SU-DHL-6 (cell line): ENCODE measurements around the gene RAD51B.

Source experiments
- H2AFZ ChIP-seq: fragments of 200-600 bp; sonication (generic); 2 replicates; pipeline ENCODE4 v1.6.1; 2014; ENCODE audit warnings: low read depth, mild to moderate bottlenecking, moderate library complexity, mixed read lengths, antibody characterized with exemption, low read length; ENCODE audit not compliant: severe bottlenecking
- H3F3A ChIP-seq: fragments of 200-600 bp; shearing (Covaris generic); 2 replicates; pipeline ENCODE4 v1.6.0; 2016; ENCODE audit warnings: antibody characterized with exemption, mild to moderate bottlenecking; ENCODE audit not compliant: insufficient read depth
- H3K27ac ChIP-seq: fragments of 200-600 bp; sonication (generic); 2 replicates; pipeline ENCODE4 v1.5.1; 2016; ENCODE audit warnings: low read depth, mild to moderate bottlenecking, low read length, moderate library complexity, mixed read lengths
- H3K27me3 ChIP-seq: fragments of 200-600 bp; sonication (generic), shearing (Covaris generic); 2 replicates; pipeline ENCODE4 v1.6.0; 2014; ENCODE audit warnings: mild to moderate bottlenecking, low read length
- H3K36me3 ChIP-seq: fragments of 200-600 bp; sonication (generic); 2 replicates; pipeline ENCODE4 v1.6.1; 2014; ENCODE audit warnings: mild to moderate bottlenecking, low read length, mixed read lengths
- H3K4me2 ChIP-seq: fragments of 300-600, 200-600 bp; shearing (Covaris generic), sonication (generic); 2 replicates; pipeline ENCODE4 v1.6.0; 2014; ENCODE audit warnings: low read length, low read depth, mild to moderate bottlenecking; ENCODE audit not compliant: poor library complexity, severe bottlenecking
- H3K4me3 ChIP-seq: fragments of 200-600 bp; sonication (generic); 2 replicates; pipeline ENCODE4 v1.5.1; 2014; ENCODE audit warnings: antibody characterized with exemption, low read length, mild to moderate bottlenecking, mixed read lengths; ENCODE audit not compliant: insufficient read depth, poor library complexity, severe bottlenecking
- H3K79me2 ChIP-seq: fragments of 200-600 bp; sonication (generic); 2 replicates; pipeline ENCODE4 v1.6.1; 2014; ENCODE audit warnings: mild to moderate bottlenecking, low read length, moderate library complexity; ENCODE audit not compliant: insufficient read depth
- H3K9ac ChIP-seq: fragments of 200-600 bp; sonication (generic); 2 replicates; pipeline ENCODE4 v1.7.0; 2014; ENCODE audit warnings: mild to moderate bottlenecking, low read length
- H3K9me2 ChIP-seq: fragments of 200-600 bp; sonication (generic); replicated peaks from 2 replicates; pipeline ENCODE4 v1.6.1; 2014; ENCODE audit warnings: low read length; ENCODE audit not compliant: insufficient read depth
- H3K9me3 ChIP-seq: fragments of 200-600 bp; sonication (generic); 2 replicates; pipeline ENCODE4 v1.6.1; 2014; ENCODE audit warnings: low read length, mixed read lengths; ENCODE audit not compliant: insufficient read depth
- H4K20me1 ChIP-seq: fragments of 200-600 bp; sonication (generic); 2 replicates; pipeline ENCODE4 v1.6.1; 2014; ENCODE audit warnings: low read depth, mild to moderate bottlenecking, antibody characterized with exemption, low read length, moderate library complexity, mixed read lengths
- EZH2phosphoT487 ChIP-seq: fragments of 200-600 bp; sonication (generic), shearing (Covaris generic); conservative IDR thresholded peaks from 2 replicates; pipeline ENCODE4 v1.6.1; 2018; ENCODE audit warnings: mild to moderate bottlenecking, antibody characterized with exemption, low read length, moderate library complexity, mixed read lengths
- TF ChIP-seq, protein P1 (sequence below): fragments of 200-600 bp; sonication (generic); IDR thresholded peaks from one replicate; pipeline ENCODE4 v1.5.1; 2017; ENCODE audit warnings: antibody characterized with exemption, mild to moderate bottlenecking, low read length, moderate library complexity; ENCODE audit not compliant: insufficient read depth, poor library complexity, severe bottlenecking

The RAD51B gene

DNA sequence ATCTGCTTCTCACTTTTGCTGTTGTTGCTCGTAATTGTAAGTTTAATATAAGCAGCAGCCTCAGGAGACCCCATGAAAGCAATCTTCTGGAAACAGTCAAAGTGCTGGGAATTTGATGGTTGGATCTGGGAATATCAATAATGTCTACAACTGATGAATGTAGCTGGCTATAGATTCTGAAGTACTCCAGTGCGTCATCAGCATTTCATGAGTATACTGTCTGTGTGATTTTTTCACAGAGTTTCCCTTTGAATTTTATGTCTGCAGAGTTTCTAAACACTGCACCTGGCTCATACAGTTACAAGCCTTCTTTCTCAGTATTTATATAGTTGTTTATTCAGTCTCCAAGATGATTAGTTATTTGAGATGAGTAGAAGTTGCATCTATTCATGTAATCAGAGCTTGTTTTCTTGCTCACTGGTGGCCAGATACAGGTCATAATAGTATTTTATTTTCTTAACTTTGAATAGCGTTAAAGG, 222.3 kb downstream of the RAD51B start:
- no peaks in the 10 kb centered on the region for H3F3A ChIP-seq
- no peaks in the 10 kb centered on the region for H3K9me3 ChIP-seq
- no peak overlapping the region for H3K9ac ChIP-seq
- no peak overlapping the region for H2AFZ ChIP-seq
- H3K9me2 ChIP-seq = no peaks in the 10 kb centered on the region
- no peaks in the 10 kb centered on the region for H3K36me3 ChIP-seq
- H3K4me2 ChIP-seq = no peak overlapping the region
- no peak overlapping the region for H3K4me3 ChIP-seq
- no peaks in the 10 kb centered on the region for H3K79me2 ChIP-seq
- H4K20me1 ChIP-seq = no peaks in the 10 kb centered on the region
- no peak overlapping the region for H3K27ac ChIP-seq
- H3K27me3 ChIP-seq = no peaks in the 10 kb centered on the region
- no peak for TF ChIP-seq EZH2phosphoT487
- TF ChIP-seq, protein P1, sequence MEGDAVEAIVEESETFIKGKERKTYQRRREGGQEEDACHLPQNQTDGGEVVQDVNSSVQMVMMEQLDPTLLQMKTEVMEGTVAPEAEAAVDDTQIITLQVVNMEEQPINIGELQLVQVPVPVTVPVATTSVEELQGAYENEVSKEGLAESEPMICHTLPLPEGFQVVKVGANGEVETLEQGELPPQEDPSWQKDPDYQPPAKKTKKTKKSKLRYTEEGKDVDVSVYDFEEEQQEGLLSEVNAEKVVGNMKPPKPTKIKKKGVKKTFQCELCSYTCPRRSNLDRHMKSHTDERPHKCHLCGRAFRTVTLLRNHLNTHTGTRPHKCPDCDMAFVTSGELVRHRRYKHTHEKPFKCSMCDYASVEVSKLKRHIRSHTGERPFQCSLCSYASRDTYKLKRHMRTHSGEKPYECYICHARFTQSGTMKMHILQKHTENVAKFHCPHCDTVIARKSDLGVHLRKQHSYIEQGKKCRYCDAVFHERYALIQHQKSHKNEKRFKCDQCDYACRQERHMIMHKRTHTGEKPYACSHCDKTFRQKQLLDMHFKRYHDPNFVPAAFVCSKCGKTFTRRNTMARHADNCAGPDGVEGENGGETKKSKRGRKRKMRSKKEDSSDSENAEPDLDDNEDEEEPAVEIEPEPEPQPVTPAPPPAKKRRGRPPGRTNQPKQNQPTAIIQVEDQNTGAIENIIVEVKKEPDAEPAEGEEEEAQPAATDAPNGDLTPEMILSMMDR = no peak

DNA sequence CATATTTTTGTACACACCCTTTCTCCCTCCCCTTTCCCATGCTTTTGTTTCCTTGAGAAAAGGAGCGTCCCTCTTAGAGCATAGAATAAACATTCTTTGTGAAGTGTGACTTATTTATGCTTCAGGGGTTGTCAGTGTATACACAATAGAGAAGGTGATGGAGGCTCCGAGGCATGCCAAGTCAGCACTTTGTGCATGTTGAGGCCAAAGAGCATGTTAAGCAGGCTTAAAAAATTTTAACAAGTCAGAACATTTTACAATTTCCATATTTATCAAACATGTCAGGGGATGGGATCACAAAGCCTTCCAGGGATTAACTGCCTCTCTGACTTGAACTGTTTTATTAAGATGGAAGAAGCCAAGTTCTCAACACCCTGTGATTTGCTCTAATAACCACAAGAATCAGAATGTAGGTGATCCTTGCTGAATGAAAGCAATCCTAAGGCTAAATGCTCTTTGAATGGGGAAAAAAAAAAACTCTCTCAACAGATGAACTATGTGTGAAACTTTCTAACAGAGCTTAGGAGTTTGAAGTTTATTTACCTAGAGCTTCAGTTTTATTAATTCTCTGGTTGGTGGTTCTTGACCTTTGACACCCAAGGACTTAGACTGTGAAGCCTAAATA, 223.1 kb downstream of the RAD51B start:
- Histone ChIP-seq H3K9me2 (no peaks in the 10 kb centered on the region), H3K9me3 (no peaks in the 10 kb centered on the region), H3K4me2 (no peak overlapping the region), H3K27ac (no peak overlapping the region), H4K20me1 (no peaks in the 10 kb centered on the region), H3K79me2 (no peaks in the 10 kb centered on the region), H3K27me3 (no peaks in the 10 kb centered on the region), H2AFZ (no peak overlapping the region), H3K4me3 (no peak overlapping the region), H3K9ac (no peak overlapping the region), H3K36me3 (no peaks in the 10 kb centered on the region), H3F3A (no peaks in the 10 kb centered on the region)
- no peak for TF ChIP-seq EZH2phosphoT487
- TF ChIP-seq, protein P1 = no peak

DNA sequence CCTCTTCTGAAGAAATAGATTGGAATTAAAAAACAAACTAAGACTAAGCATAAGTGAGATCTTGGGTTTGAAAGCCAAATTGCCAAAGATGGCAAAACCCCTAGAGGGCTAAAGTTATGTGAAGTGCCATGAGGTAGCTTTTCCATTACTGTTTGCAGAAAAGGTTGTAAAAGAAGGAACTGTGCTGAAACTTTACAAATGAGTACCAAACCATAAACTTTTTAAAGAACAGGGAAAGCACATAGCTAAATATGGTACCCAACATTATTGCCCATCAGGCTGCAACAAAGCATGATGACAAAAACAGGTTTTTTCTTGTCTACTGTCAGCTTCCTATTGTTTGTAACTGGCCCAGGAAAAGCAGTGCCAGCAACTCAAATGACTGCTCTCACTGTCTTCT, 224.2 kb downstream of the RAD51B start:
- H3K9ac ChIP-seq = no peak overlapping the region
- TF ChIP-seq, protein P1 = no peak
- no peak for TF ChIP-seq EZH2phosphoT487
- no peaks in the 10 kb centered on the region for H3K79me2 ChIP-seq
- no peaks in the 10 kb centered on the region for H3K27me3 ChIP-seq
- H2AFZ ChIP-seq = no peak overlapping the region
- no peaks in the 10 kb centered on the region for H4K20me1 ChIP-seq
- no peaks in the 10 kb centered on the region for H3F3A ChIP-seq
- no peaks in the 10 kb centered on the region for H3K9me2 ChIP-seq
- H3K27ac ChIP-seq = no peak overlapping the region
- no peak overlapping the region for H3K4me2 ChIP-seq
- H3K4me3 ChIP-seq = no peak overlapping the region
- H3K36me3 ChIP-seq = no peaks in the 10 kb centered on the region
- no peaks in the 10 kb centered on the region for H3K9me3 ChIP-seq
